ENCODE data around the gene ATP2C2. TPM values are rescaled to one million over a fixed set of nuclear protein-coding genes. Genes with fewer than 3 reads are reported as not detected.
"Not testable (repeated sequence)": the region's sequence is repeated elsewhere in the genome, so short reads cannot be mapped to it uniquely, and the experiment has no call there.

The ATP2C2 gene
- total and polyA plus RNA-seq, 2 donors (not counting 1 experiment from before 2014, with no cell fraction given), result not detected

- no peak overlapping the region for H3K27ac ChIP-seq (ENCODE audit: low read length in 2 of 2)
- H3K9ac ChIP-seq (ENCODE audit: low read length), result no peak overlapping the region
- peaks cover 0 to 7% (median 1%) of the 10 kb centered on the region in 4 experiments for H3K27me3 ChIP-seq (replicated peaks in 1 of 4; ENCODE audit: control extremely low read depth in 1 of 4, control insufficient read depth in 3 of 4, insufficient read depth in 4 of 4, low read length in 3 of 4)
- H3K27me3 Mint-ChIP-seq, result peaks cover 7% of the 10 kb centered on the region
- no peak overlapping the region for H3K4me3 ChIP-seq (ENCODE audit: control extremely low read depth in 1 of 5, extremely low read depth in 1 of 5, insufficient read depth in 1 of 5, low read depth in 2 of 5, low read length in 4 of 5)
- peaks cover 0 to 22% (median 0%) of the 10 kb centered on the region in 3 donors for H3K9me3 ChIP-seq (ENCODE audit: control extremely low read depth in 1 of 3, control insufficient read depth in 2 of 3, insufficient read depth in 1 of 3, low read length in 2 of 3)
- H3K4me3 Mint-ChIP-seq, result no peak overlapping the region
- 85% methylated on average over 8 of the region's 11 CpGs for WGBS (ENCODE audit: insufficient coverage)
- ChIA-PET CTCF (no interaction called here), POLR2A (no interaction called here)
- no peak for TF ChIP-seq EZH2 (IDR thresholded peaks at IDR 0.05; ENCODE audit: borderline replicate concordance, insufficient read depth, low read depth, low read length, poor library complexity, severe bottlenecking)
- TF ChIP-seq CTCF (IDR thresholded peaks at IDR 0.05), result no peak
- intact Hi-C loops (cut with micrococcal nuclease), result no loop called here
- H3K4me2 ChIP-seq (replicated peaks; ENCODE audit: low read depth, low read length, poor library complexity, severe bottlenecking), result no peak overlapping the region
- H2AFZ ChIP-seq (ENCODE audit: insufficient read depth, low read depth, low read length, poor library complexity, severe bottlenecking), result no peak overlapping the region
- no peaks in the 10 kb centered on the region for H4K20me1 ChIP-seq (ENCODE audit: control insufficient read depth, insufficient read depth, low read length, poor library complexity, severe bottlenecking)
- no peak for DNase-seq
- H3K4me1 ChIP-seq (ENCODE audit: control insufficient read depth in 2 of 2, insufficient read depth in 2 of 2, low read length in 2 of 2), result no peaks in the 10 kb centered on the region
- peaks cover 2% of the 10 kb centered on the region for H3K9me3 Mint-ChIP-seq (ENCODE audit: insufficient read depth)
- no peaks in the 10 kb centered on the region for H3K4me1 Mint-ChIP-seq
- no peak overlapping the region for H3K27ac Mint-ChIP-seq
- H3K79me2 ChIP-seq (ENCODE audit: control insufficient read depth, insufficient read depth, low read length), result no peaks in the 10 kb centered on the region
- ATAC-seq (ENCODE audit: low read depth), result no peak
- H3K36me3 ChIP-seq (replicated peaks in 1 of 2; ENCODE audit: control extremely low read depth in 1 of 2, control insufficient read depth in 1 of 2, extremely low read depth in 1 of 2, insufficient read depth in 2 of 2, low read length in 1 of 2), result no peaks in the 10 kb centered on the region
Measured at GRCh38 chr16:84450176-84450865, 82.0 kb downstream of the ATP2C2 start.

GRCh38 chr16:84451010-84451676 is 82.8 kb downstream of the ATP2C2 start:
- H3K9ac ChIP-seq (ENCODE audit: low read length); H3K4me1 ChIP-seq (ENCODE audit: control insufficient read depth in 2 of 2, insufficient read depth in 2 of 2, low read length in 2 of 2); H3K36me3 ChIP-seq (replicated peaks in 1 of 2; ENCODE audit: control extremely low read depth in 1 of 2, control insufficient read depth in 1 of 2, extremely low read depth in 1 of 2, insufficient read depth in 2 of 2, low read length in 1 of 2); H3K27ac Mint-ChIP-seq; H3K4me3 Mint-ChIP-seq; H2AFZ ChIP-seq (ENCODE audit: insufficient read depth, low read depth, low read length, poor library complexity, severe bottlenecking); H4K20me1 ChIP-seq (ENCODE audit: control insufficient read depth, insufficient read depth, low read length, poor library complexity, severe bottlenecking); H3K4me1 Mint-ChIP-seq; H3K79me2 ChIP-seq (ENCODE audit: control insufficient read depth, insufficient read depth, low read length); H3K4me2 ChIP-seq (replicated peaks; ENCODE audit: low read depth, low read length, poor library complexity, severe bottlenecking); H3K4me3 ChIP-seq (ENCODE audit: control extremely low read depth in 1 of 5, extremely low read depth in 1 of 5, insufficient read depth in 1 of 5, low read depth in 2 of 5, low read length in 4 of 5); H3K27ac ChIP-seq (ENCODE audit: low read length in 2 of 2); POLR2A ChIA-PET; H3K27me3 Mint-ChIP-seq; intact Hi-C loops (cut with micrococcal nuclease); H3K9me3 Mint-ChIP-seq (ENCODE audit: insufficient read depth); DNase-seq; ATAC-seq (ENCODE audit: low read depth); H3K27me3 ChIP-seq (replicated peaks in 1 of 4; ENCODE audit: control extremely low read depth in 1 of 4, control insufficient read depth in 3 of 4, insufficient read depth in 4 of 4, low read length in 3 of 4); CTCF ChIA-PET: not testable (repeated sequence)
- 84% methylated on average over 7 of the region's 9 CpGs for WGBS (ENCODE audit: insufficient coverage)
- peaks cover 0 to 22% (median 0%) of the 10 kb centered on the region in 3 donors for H3K9me3 ChIP-seq (ENCODE audit: control extremely low read depth in 1 of 3, control insufficient read depth in 2 of 3, insufficient read depth in 1 of 3, low read length in 2 of 3)

Measured in B cell (primary cell).